GM23338 (cell line): ENCODE data around the gene LRRC2. TPM values are rescaled to one million over a fixed set of nuclear protein-coding genes. Genes with fewer than 3 reads are reported as not detected.

Experiments
- ATAC-seq: fragments of 200-7000 bp; cut with Tn5 transposase; 3 replicates; pipeline ENCODE4 v1.9.1; 2020
- DNase-seq: peaks from one replicate; pipeline ENCODE4 v3.0.0-alpha.2; 2015; ENCODE audit warnings: low spot score
- H2AFZ ChIP-seq: fragments of 200-600 bp; sonication (generic); 2 replicates; pipeline ENCODE4 v1.8.0; 2016; ENCODE audit warnings: antibody characterized with exemption, mild to moderate bottlenecking, moderate library complexity
- H3F3A ChIP-seq: fragments of 200-600 bp; sonication (generic); replicated peaks from 2 replicates; pipeline ENCODE4 v1.8.0; 2017; ENCODE audit warnings: antibody characterized with exemption, mixed run types, low read depth
- H3K27ac ChIP-seq: fragments of 200-600 bp; sonication (generic); 2 replicates; pipeline ENCODE4 v1.6.1; 2016; ENCODE audit warnings: low read depth
- H3K27me3 ChIP-seq: fragments of 200-600 bp; sonication (generic); 2 replicates; pipeline ENCODE4 v1.8.0; 2016; ENCODE audit warnings: mild to moderate bottlenecking, mixed run types, moderate library complexity; ENCODE audit not compliant: insufficient read depth
- H3K36me3 ChIP-seq: fragments of 200-600 bp; sonication (generic); 2 replicates; pipeline ENCODE4 v1.8.0; 2016; ENCODE audit warnings: mild to moderate bottlenecking; ENCODE audit not compliant: insufficient read depth
- H3K4me1 ChIP-seq: fragments of 200-600 bp; sonication (generic); 2 replicates; pipeline ENCODE4 v1.8.0; 2016; ENCODE audit warnings: mild to moderate bottlenecking, moderate library complexity; ENCODE audit not compliant: insufficient read depth
- H3K4me2 ChIP-seq: fragments of 200-600 bp; sonication (generic); 2 replicates; pipeline ENCODE4 v1.7.1; 2017; ENCODE audit warnings: mixed run types
- H3K4me3 ChIP-seq: fragments of 200-600 bp; sonication (generic); 2 replicates; pipeline ENCODE4 v1.6.1; 2016; ENCODE audit warnings: mixed run types
- H3K79me2 ChIP-seq: fragments of 200-600 bp; sonication (generic); replicated peaks from 2 replicates; pipeline ENCODE4 v1.8.0; 2017; ENCODE audit warnings: mild to moderate bottlenecking; ENCODE audit not compliant: insufficient read depth
- H3K9me2 ChIP-seq: fragments of 200-600 bp; sonication (generic); 2 replicates; pipeline ENCODE4 v1.8.0; 2017; ENCODE audit not compliant: insufficient read depth
- H4K20me1 ChIP-seq: fragments of 200-600 bp; sonication (generic); replicated peaks from 2 replicates; pipeline ENCODE4 v1.8.0; 2017; ENCODE audit warnings: mild to moderate bottlenecking; ENCODE audit not compliant: insufficient read depth
- H3K27ac Mint-ChIP-seq: 2 replicates; pipeline ENCODE4 v1.8.0; 2020; ENCODE audit warnings: inconsistent platforms, mild to moderate bottlenecking, moderate library complexity, mixed read lengths
- H3K27me3 Mint-ChIP-seq: 3 replicates; pipeline ENCODE4 v1.8.0; 2022; ENCODE audit warnings: low read depth, mild to moderate bottlenecking, moderate library complexity, mixed read lengths, inconsistent platforms; ENCODE audit not compliant: insufficient read depth, poor library complexity
- H3K36me3 Mint-ChIP-seq: 3 replicates; pipeline ENCODE4 v1.8.0; 2021; ENCODE audit warnings: low read depth, mild to moderate bottlenecking, inconsistent platforms, moderate library complexity, mixed read lengths
- H3K4me1 Mint-ChIP-seq: 3 replicates; pipeline ENCODE4 v1.8.0; 2020; ENCODE audit warnings: mild to moderate bottlenecking, inconsistent platforms, mixed read lengths
- H3K4me3 Mint-ChIP-seq: 3 replicates; pipeline ENCODE4 v1.8.0; 2021; ENCODE audit warnings: moderate library complexity, mild to moderate bottlenecking, inconsistent platforms, mixed read lengths
- H3K9me3 Mint-ChIP-seq: 3 replicates; pipeline ENCODE4 v1.8.0; 2020; ENCODE audit warnings: moderate library complexity, mild to moderate bottlenecking, inconsistent platforms, mixed read lengths
- CTCF ChIP-seq, 2 experiments: fragments of 200-600 bp in 1 of 2; sonication (generic) in 1 of 2; conservative IDR thresholded peaks; 2 replicates each; pipeline versions ENCODE4 v1.5.1 to v1.6.1; 2016 to 2017; ENCODE audit warnings: antibody characterized with exemption in 2 of 2, low read depth in 2 of 2, mild to moderate bottlenecking in 2 of 2, moderate library complexity in 1 of 2
- EZH2 ChIP-seq: fragments of 200-600 bp; sonication (generic); IDR thresholded peaks from one replicate; pipeline ENCODE4 v1.8.0; 2017; ENCODE audit warnings: antibody characterized with exemption, mild to moderate bottlenecking, low read depth; ENCODE audit not compliant: unreplicated experiment
- JUNB ChIP-seq: IDR thresholded peaks from one replicate; pipeline ENCODE4 v1.6.1; 2016; ENCODE audit warnings: antibody characterized with exemption; ENCODE audit not compliant: unreplicated experiment
- POLR2AphosphoS5 ChIP-seq: IDR thresholded peaks from 2 replicates; pipeline ENCODE4 v1.6.1; 2016; ENCODE audit warnings: antibody characterized with exemption, low read depth
- STAT1 ChIP-seq: IDR thresholded peaks from one replicate; pipeline ENCODE4 v1.6.1; 2016; ENCODE audit warnings: antibody characterized with exemption; ENCODE audit not compliant: unreplicated experiment
- ZNF462 ChIP-seq: fragments of 250-450 bp; sonication (Bioruptor Pico); IDR thresholded peaks from 2 replicates; pipeline ENCODE4 v1.5.0; 2020; ENCODE audit warnings: mild to moderate bottlenecking, moderate library complexity
- polyA plus RNA-seq: library from polyadenylated mRNA; unstranded; fragments of >200 nt; fragmentation: Nextera tagmentation; extraction: Ambion mirVana; gene quantifications from 2 replicates; pipeline ENCODE4 v1.2.1, GENCODE V29; 2016
- total RNA-seq: library from RNA; depleted of rRNA; stranded (reverse); fragments of >200 nt; shearing (Covaris generic); gene quantifications from 2 replicates; pipeline ENCODE4 v1.2.3, GENCODE V29; 2014

Gene LRRC2
- total and polyA plus RNA-seq, 2 experiments from 2014 or later: 6.5 to 7.1 TPM

GRCh38 chr3:46481636-46482035, 84.5 kb downstream of the LRRC2 start:
- TF ChIP-seq STAT1 (no peak), EZH2 (no peak), POLR2AphosphoS5 (no peak), JUNB (no peak), ZNF462 (CRISPR knock-in tag) (no peak)
- Histone ChIP-seq H3K36me3 (no peaks in the 10 kb centered on the region), H4K20me1 (no peaks in the 10 kb centered on the region), H3F3A (no peaks in the 10 kb centered on the region), H3K4me1 (no peaks in the 10 kb centered on the region), H3K27me3 (no peaks in the 10 kb centered on the region), H3K9me2 (0 out of 2 replicates have a peak, but pooled peaks cover 4% of the 10 kb centered on the region), H3K79me2 (no peaks in the 10 kb centered on the region), H2AFZ (no peak overlapping the region), H3K27ac (no peak overlapping the region), H3K4me3 (no peak overlapping the region), H3K4me2 (no peak overlapping the region)
- Mint-ChIP-seq H3K27ac (no peak overlapping the region), H3K36me3 (no peaks in the 10 kb centered on the region), H3K27me3 (peaks cover 3% of the 10 kb centered on the region), H3K4me1 (no peaks in the 10 kb centered on the region; the same call in 2 of the 3 replicates), H3K9me3 (no peaks in the 10 kb centered on the region), H3K4me3 (no peak overlapping the region)
- no peak for DNase-seq
- no peak for ATAC-seq

DNA sequence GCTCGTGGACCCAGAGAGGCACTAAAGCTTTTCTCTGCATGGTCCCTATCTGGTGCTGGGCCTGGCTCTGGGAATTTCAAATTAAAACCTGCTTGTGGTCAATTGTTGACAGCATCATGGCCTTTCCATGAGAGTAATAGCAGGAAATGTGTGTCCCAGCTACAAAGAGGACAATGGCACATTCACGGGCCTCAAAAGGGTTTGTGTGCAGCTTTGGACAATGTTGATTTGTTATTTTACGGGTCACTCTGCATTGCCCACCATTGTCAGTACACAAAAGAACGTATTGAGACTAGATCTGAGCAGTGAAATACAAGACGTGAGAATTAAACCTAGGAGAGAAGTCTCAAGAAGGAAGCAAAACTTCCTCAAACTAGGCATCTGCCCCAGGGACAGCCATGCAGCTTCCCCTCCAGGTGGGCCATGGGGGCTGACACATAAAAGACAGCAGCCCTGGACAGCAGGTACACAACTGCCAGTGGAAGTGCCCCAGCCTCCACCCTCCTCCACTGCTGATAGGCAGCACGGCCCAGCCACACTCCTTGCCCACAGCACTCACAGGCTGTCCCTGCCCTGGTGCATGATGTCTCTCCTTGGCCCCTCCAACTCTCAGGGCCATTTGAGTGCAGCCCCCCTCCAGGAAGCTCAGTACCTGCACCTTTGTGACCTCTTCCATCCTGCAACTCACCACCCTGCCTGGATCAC, 85.5 kb downstream of the LRRC2 start:
- H3K4me3 ChIP-seq: no peak overlapping the region
- H3K4me2 ChIP-seq: no peak overlapping the region
- DNase-seq: no peak
- TF ChIP-seq CTCF (conservative IDR thresholded peaks at IDR 0.05; ENCODE audit: low read depth in 2 of 2): no peak

More for the DNA sequence above, 85.5 kb downstream of the LRRC2 start:
- Mint-ChIP-seq H3K4me1 (no peaks in the 10 kb centered on the region; the same call in 2 of the 3 replicates), H3K27ac (no peak overlapping the region), H3K4me3 (no peak overlapping the region), H3K36me3 (no peaks in the 10 kb centered on the region), H3K27me3 (peaks cover 3% of the 10 kb centered on the region), H3K9me3 (peaks cover 1% of the 10 kb centered on the region; the same call in 2 of the 3 replicates)
- no peaks in the 10 kb centered on the region for H3F3A ChIP-seq
- no peaks in the 10 kb centered on the region for H3K79me2 ChIP-seq
- 0 out of 2 replicates have a peak, but pooled peaks cover 4% of the 10 kb centered on the region for H3K9me2 ChIP-seq
- H3K36me3 ChIP-seq: no peaks in the 10 kb centered on the region
- no peak overlapping the region for H3K27ac ChIP-seq
- ATAC-seq: no peak
- no peaks in the 10 kb centered on the region for H3K4me1 ChIP-seq
- no peak overlapping the region for H2AFZ ChIP-seq
- no peaks in the 10 kb centered on the region for H4K20me1 ChIP-seq
- H3K27me3 ChIP-seq: no peaks in the 10 kb centered on the region
